ENCODE measurements around the gene ANKK1.

Gene ANKK1

GRCh38 chr11:113398669-113399430 is 11.3 kb downstream of the ANKK1 start:
- Histone ChIP-seq H3K4me2 (ENCODE audit: low read length) (no peak overlapping the region), H3K36me3 (ENCODE audit: control insufficient read depth, insufficient read depth, low read length) (no peaks in the 10 kb centered on the region), H3K9ac (no peak overlapping the region), H3K27ac (no peak overlapping the region), H3K4me1 (no peaks in the 10 kb centered on the region), H3K27me3 (ENCODE audit: control insufficient read depth, insufficient read depth, low read length) (no peaks in the 10 kb centered on the region), H3K9me3 (ENCODE audit: control insufficient read depth, low read length) (no peaks in the 10 kb centered on the region), H3K4me3 (ENCODE audit: low read depth, low read length) (no peak overlapping the region), H3K79me2 (no peaks in the 10 kb centered on the region), H2AFZ (no peak overlapping the region)
- no peak for TF ChIP-seq CTCF (IDR thresholded peaks at IDR 0.05)

- Histone ChIP-seq H3K27me3 (ENCODE audit: control insufficient read depth, insufficient read depth, low read length) (no peaks in the 10 kb centered on the region), H3K9ac (no peak overlapping the region), H3K4me3 (ENCODE audit: low read depth, low read length) (no peak overlapping the region), H3K36me3 (ENCODE audit: control insufficient read depth, insufficient read depth, low read length) (no peaks in the 10 kb centered on the region), H2AFZ (no peak overlapping the region), H3K9me3 (ENCODE audit: control insufficient read depth, low read length) (no peaks in the 10 kb centered on the region), H3K27ac (no peak overlapping the region), H3K4me2 (ENCODE audit: low read length) (no peak overlapping the region), H3K79me2 (no peaks in the 10 kb centered on the region), H3K4me1 (no peaks in the 10 kb centered on the region)
- no peak for TF ChIP-seq CTCF (IDR thresholded peaks at IDR 0.05)
Measured at GRCh38 chr11:113400631-113401230, 13.2 kb downstream of the ANKK1 start.

GRCh38 chr11:113401718-113402117 is 14.1 kb downstream of the ANKK1 start:
- H3K4me3 ChIP-seq (ENCODE audit: low read depth, low read length), result no peak overlapping the region
- no peak overlapping the region for H3K27ac ChIP-seq
- no peaks in the 10 kb centered on the region for H3K79me2 ChIP-seq
- no peaks in the 10 kb centered on the region for H3K9me3 ChIP-seq (ENCODE audit: control insufficient read depth, low read length)
- no peak overlapping the region for H3K9ac ChIP-seq
- H3K27me3 ChIP-seq (ENCODE audit: control insufficient read depth, insufficient read depth, low read length), result no peaks in the 10 kb centered on the region
- no peaks in the 10 kb centered on the region for H3K36me3 ChIP-seq (ENCODE audit: control insufficient read depth, insufficient read depth, low read length)
- no peak overlapping the region for H3K4me2 ChIP-seq (ENCODE audit: low read length)
- TF ChIP-seq CTCF (IDR thresholded peaks at IDR 0.05), result no peak
- no peaks in the 10 kb centered on the region for H3K4me1 ChIP-seq
- no peak overlapping the region for H2AFZ ChIP-seq

GRCh38 chr11:113404859-113405430 is 17.4 kb downstream of the ANKK1 start:
- Histone ChIP-seq H2AFZ (no peak overlapping the region), H3K4me3 (ENCODE audit: low read depth, low read length) (no peak overlapping the region), H3K27ac (no peak overlapping the region), H3K4me2 (ENCODE audit: low read length) (no peak overlapping the region), H3K4me1 (no peaks in the 10 kb centered on the region), H3K79me2 (no peaks in the 10 kb centered on the region), H3K36me3 (ENCODE audit: control insufficient read depth, insufficient read depth, low read length) (no peaks in the 10 kb centered on the region), H3K9ac (no peak overlapping the region), H3K27me3 (ENCODE audit: control insufficient read depth, insufficient read depth, low read length) (no peaks in the 10 kb centered on the region), H3K9me3 (ENCODE audit: control insufficient read depth, low read length) (no peaks in the 10 kb centered on the region)
- TF ChIP-seq CTCF (IDR thresholded peaks at IDR 0.05), result no peak
